AG09309 (cell line): Measurements from ENCODE around the gene ERICH6B.

ENCODE experiments used
- DNase-seq: peaks from one replicate; pipeline ENCODE4 v3.0.0-alpha.2; 2010; ENCODE audit warnings: low read depth
- H3K4me3 ChIP-seq: 2 replicates; pipeline ENCODE4 v1.5.1; 2011; ENCODE audit warnings: mild to moderate bottlenecking, low read depth, low read length, moderate library complexity; ENCODE audit not compliant: control insufficient read depth
- TF ChIP-seq, protein P1 (sequence below): IDR thresholded peaks from 2 replicates; pipeline ENCODE4 v1.5.1; 2011; ENCODE audit warnings: mild to moderate bottlenecking, low read depth, low read length, inconsistent platforms; ENCODE audit not compliant: insufficient read depth, control insufficient read depth; ENCODE audit errors: missing control alignments

ERICH6B gene

GRCh38 chr13:45584816-45585215 is 30.7 kb downstream of the ERICH6B start:
- H3K4me3 ChIP-seq: no peak overlapping the region
- no peak for DNase-seq

GRCh38 chr13:45582408-45583076 is 33.0 kb downstream of the ERICH6B start:
- DNase-seq: no peak
- TF ChIP-seq, protein P1, sequence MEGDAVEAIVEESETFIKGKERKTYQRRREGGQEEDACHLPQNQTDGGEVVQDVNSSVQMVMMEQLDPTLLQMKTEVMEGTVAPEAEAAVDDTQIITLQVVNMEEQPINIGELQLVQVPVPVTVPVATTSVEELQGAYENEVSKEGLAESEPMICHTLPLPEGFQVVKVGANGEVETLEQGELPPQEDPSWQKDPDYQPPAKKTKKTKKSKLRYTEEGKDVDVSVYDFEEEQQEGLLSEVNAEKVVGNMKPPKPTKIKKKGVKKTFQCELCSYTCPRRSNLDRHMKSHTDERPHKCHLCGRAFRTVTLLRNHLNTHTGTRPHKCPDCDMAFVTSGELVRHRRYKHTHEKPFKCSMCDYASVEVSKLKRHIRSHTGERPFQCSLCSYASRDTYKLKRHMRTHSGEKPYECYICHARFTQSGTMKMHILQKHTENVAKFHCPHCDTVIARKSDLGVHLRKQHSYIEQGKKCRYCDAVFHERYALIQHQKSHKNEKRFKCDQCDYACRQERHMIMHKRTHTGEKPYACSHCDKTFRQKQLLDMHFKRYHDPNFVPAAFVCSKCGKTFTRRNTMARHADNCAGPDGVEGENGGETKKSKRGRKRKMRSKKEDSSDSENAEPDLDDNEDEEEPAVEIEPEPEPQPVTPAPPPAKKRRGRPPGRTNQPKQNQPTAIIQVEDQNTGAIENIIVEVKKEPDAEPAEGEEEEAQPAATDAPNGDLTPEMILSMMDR: no peak
- no peak overlapping the region for H3K4me3 ChIP-seq

More at GRCh38 chr13:45584816-45585215, 30.7 kb downstream of the ERICH6B start:
- TF ChIP-seq, protein P1: no peak

DNA sequence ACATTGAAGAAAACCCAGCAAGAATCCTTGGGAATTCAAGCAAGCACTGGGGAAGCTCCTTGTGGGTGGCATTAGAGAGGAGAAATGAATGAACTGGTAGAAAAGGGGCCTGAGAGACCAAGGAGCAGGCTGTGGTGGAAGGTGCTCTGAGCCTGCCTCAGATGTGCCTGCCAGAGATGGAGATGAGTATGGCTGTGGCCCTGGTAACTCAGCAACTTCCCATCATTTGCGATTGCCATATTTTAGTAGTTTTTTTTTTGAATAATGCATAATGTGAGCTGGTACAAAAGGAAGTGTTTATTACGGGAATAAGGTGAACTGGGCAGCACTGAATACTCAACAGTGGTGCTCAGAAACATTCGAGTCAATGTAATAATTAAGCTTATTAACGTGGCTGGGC is 39.1 kb downstream of the ERICH6B start:
- H3K4me3 ChIP-seq: no peak overlapping the region
- TF ChIP-seq, protein P1: no peak
- no peak for DNase-seq

GRCh38 chr13:45575830-45576180 is 39.7 kb downstream of the ERICH6B start:
- TF ChIP-seq, protein P1: no peak
- no peak for DNase-seq
- H3K4me3 ChIP-seq: no peak overlapping the region

DNA sequence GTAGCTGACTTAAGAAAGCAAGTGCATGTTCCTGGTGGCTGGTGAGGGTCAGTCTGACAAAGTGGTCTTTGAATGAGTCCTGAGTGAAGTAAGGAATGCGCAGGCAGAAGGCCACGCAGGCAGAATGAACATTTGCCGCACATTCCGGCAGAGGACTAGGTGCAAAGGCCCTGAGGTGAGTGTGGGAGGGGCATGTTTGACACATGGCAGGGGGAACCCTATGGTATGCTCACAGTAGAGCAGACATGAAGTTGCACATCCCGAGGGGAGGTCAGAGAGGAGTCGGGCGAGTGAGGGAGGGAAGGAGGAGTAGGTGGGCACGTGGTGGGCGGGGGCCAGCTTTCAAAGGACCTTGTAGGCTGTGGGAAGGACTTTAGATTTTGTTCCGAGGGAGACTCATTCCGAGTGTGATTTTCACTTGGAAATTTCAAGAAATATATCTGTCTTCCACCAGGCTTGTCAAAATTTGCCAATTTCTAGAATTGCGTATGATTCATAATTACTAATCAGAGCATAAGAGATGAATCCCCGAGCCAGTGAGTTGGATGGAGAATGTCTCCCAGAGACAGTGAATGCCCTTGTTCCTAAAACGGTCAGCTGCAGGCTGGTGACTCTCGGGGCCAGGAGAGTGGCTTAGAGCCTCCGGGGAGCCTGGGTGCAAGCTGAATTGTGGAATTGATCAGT is 40.3 kb downstream of the ERICH6B start:
- no peak for DNase-seq
- TF ChIP-seq, protein P1: no peak
- H3K4me3 ChIP-seq: no peak overlapping the region

- TF ChIP-seq, protein P1: no peak
- H3K4me3 ChIP-seq: no peak overlapping the region
- DNase-seq: no peak
Observed at GRCh38 chr13:45565331-45565730, 50.2 kb downstream of the ERICH6B start.
